Smooth muscle cell (in vitro differentiated cells): ENCODE measurements around the gene CCDC200. TPM values are rescaled to one million over a fixed set of nuclear protein-coding genes. Genes with fewer than 3 reads are reported as not detected.
"Not testable (repeated sequence)": the region's sequence is repeated elsewhere in the genome, so short reads cannot be mapped to it uniquely, and the experiment has no call there.

Experiments
- DNase-seq: peaks from one replicate; lab custom pipeline; 2025; ENCODE audit not compliant: unreplicated experiment; lab: John Stamatoyannopoulos, UW
- H2AFZ ChIP-seq: fragments of 200-600 bp; sonication (generic); 2 replicates; pipeline ENCODE4 v1.6.0; 2016; ENCODE audit warnings: antibody characterized with exemption, low read depth, mild to moderate bottlenecking
- H3F3A ChIP-seq: fragments of 200-600 bp; sonication (generic); 2 replicates; pipeline ENCODE4 v1.6.0; 2017; ENCODE audit warnings: antibody characterized with exemption, low read depth
- H3K27ac ChIP-seq: fragments of 200-600 bp; sonication (generic); 2 replicates; pipeline ENCODE4 v1.5.1; 2016; ENCODE audit warnings: low read depth, mild to moderate bottlenecking
- H3K27me3 ChIP-seq: fragments of 200-600 bp; sonication (generic); 2 replicates; pipeline ENCODE4 v1.6.1; 2016; ENCODE audit warnings: low read depth, mild to moderate bottlenecking
- H3K36me3 ChIP-seq: fragments of 200-600 bp; sonication (generic); 2 replicates; pipeline ENCODE4 v1.5.1; 2016; ENCODE audit warnings: low read depth
- H3K4me1 ChIP-seq: fragments of 200-600 bp; sonication (generic); 2 replicates; pipeline ENCODE4 v1.5.1; 2016; ENCODE audit warnings: low read depth
- H3K4me2 ChIP-seq: fragments of 200-600 bp; sonication (generic); 2 replicates; pipeline ENCODE4 v1.6.0; 2016; ENCODE audit warnings: mild to moderate bottlenecking
- H3K4me3 ChIP-seq: fragments of 200-600 bp; sonication (generic); 2 replicates; pipeline ENCODE4 v1.5.1; 2016; ENCODE audit warnings: mild to moderate bottlenecking
- H3K79me2 ChIP-seq: fragments of 200-600 bp; sonication (generic); 2 replicates; pipeline ENCODE4 v1.6.0; 2016; ENCODE audit warnings: low read depth, mild to moderate bottlenecking
- H3K9ac ChIP-seq: fragments of 200-600 bp; sonication (generic); 2 replicates; pipeline ENCODE4 v1.6.0; 2016; ENCODE audit warnings: low read depth
- H3K9me3 ChIP-seq: fragments of 200-600 bp; sonication (generic); replicated peaks from 2 replicates; pipeline ENCODE4 v1.5.1; 2016; ENCODE audit warnings: low read depth
- H4K20me1 ChIP-seq: fragments of 200-600 bp; sonication (generic); 2 replicates; pipeline ENCODE4 v1.6.0; 2016; ENCODE audit warnings: low read depth
- WGBS: methylation state at CpG from one replicate; pipeline ENCODE4 v1.1.7; 2016; ENCODE audit warnings: low lambda C conversion rate; 5-methylcytosine and 5-hydroxymethylcytosine counted together
- polyA plus RNA-seq: library from polyadenylated mRNA; unstranded; fragments of >200 nt; fragmentation: Nextera tagmentation; extraction: Ambion mirVana; gene quantifications from 2 replicates; pipeline ENCODE4 v1.2.1, GENCODE V29; 2016
- total RNA-seq: library from RNA; depleted of rRNA; stranded (reverse); fragments of >200 nt; gene quantifications from 2 replicates; pipeline ENCODE4 v1.2.3, GENCODE V29; 2014
- TF ChIP-seq, protein P1 (sequence below): fragments of 200-600 bp; sonication (generic); IDR thresholded peaks from 2 replicates; pipeline ENCODE4 v1.5.1; 2017; ENCODE audit warnings: borderline replicate concordance, mild to moderate bottlenecking, antibody characterized with exemption; ENCODE audit not compliant: insufficient read depth, poor library complexity, severe bottlenecking

Gene CCDC200
- total and polyA plus RNA-seq, 2 experiments from 2014 or later, result 1.1 TPM; not detected in 1

- peak overlapping the region; percentile 75 for H3K4me3 ChIP-seq
- TF ChIP-seq, protein P1, sequence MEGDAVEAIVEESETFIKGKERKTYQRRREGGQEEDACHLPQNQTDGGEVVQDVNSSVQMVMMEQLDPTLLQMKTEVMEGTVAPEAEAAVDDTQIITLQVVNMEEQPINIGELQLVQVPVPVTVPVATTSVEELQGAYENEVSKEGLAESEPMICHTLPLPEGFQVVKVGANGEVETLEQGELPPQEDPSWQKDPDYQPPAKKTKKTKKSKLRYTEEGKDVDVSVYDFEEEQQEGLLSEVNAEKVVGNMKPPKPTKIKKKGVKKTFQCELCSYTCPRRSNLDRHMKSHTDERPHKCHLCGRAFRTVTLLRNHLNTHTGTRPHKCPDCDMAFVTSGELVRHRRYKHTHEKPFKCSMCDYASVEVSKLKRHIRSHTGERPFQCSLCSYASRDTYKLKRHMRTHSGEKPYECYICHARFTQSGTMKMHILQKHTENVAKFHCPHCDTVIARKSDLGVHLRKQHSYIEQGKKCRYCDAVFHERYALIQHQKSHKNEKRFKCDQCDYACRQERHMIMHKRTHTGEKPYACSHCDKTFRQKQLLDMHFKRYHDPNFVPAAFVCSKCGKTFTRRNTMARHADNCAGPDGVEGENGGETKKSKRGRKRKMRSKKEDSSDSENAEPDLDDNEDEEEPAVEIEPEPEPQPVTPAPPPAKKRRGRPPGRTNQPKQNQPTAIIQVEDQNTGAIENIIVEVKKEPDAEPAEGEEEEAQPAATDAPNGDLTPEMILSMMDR, result no peak
- peak overlapping the region; percentile 87 for H3K27ac ChIP-seq
- H3K27me3 ChIP-seq, result no peaks in the 10 kb centered on the region
- peak overlapping the region; percentile 74 for H3K9ac ChIP-seq
- 69% methylated on average over 2 of the region's 2 CpGs for WGBS
- H3K9me3 ChIP-seq, result no peaks in the 10 kb centered on the region
- peaks cover 15% of the 10 kb centered on the region for H3K4me1 ChIP-seq
- H2AFZ ChIP-seq, result peak overlapping the region; percentile 89
- H3F3A ChIP-seq, result peaks cover 19% of the 10 kb centered on the region
- no peaks in the 10 kb centered on the region for H3K79me2 ChIP-seq
- no peak for DNase-seq
- peak overlapping the region; percentile 88 for H3K4me2 ChIP-seq
- H3K36me3 ChIP-seq, result peaks cover 4% of the 10 kb centered on the region
- no peaks in the 10 kb centered on the region for H4K20me1 ChIP-seq
Measured at GRCh38 chr17:43211123-43211479, 17.3 kb downstream of the CCDC200 start.

DNA sequence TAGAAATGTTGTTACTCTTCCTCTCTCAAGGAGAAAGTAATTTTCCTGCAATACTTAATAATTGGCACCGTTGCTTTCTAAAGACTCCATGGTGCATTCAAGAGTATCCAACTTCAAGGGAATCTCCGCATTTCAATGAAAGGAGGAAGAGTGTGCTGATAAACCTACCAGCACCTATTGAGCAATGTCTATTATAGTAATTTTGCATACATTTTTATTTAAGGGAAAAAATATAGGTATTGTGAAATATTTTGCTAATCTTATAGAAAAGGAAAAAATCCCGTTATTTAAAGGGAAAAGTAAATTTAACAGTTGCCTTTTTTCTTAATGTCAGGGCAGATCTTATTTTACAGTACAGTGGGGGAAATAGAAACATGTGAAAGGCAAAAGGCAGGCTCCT, 17.8 kb downstream of the CCDC200 start:
- TF ChIP-seq, protein P1, result no peak
- peaks cover 19% of the 10 kb centered on the region for H3F3A ChIP-seq
- H3K36me3 ChIP-seq, result peaks cover 4% of the 10 kb centered on the region
- peaks cover 15% of the 10 kb centered on the region for H3K4me1 ChIP-seq
- H3K4me2 ChIP-seq, result peak overlapping the region; percentile 88
- H3K4me3 ChIP-seq, result peak overlapping the region; percentile 75
- peak overlapping the region; percentile 87 for H3K27ac ChIP-seq
- DNase-seq, result no peak
- H2AFZ ChIP-seq, result peak overlapping the region; percentile 89
- H4K20me1 ChIP-seq, result no peaks in the 10 kb centered on the region
- H3K79me2 ChIP-seq, result no peaks in the 10 kb centered on the region
- no peaks in the 10 kb centered on the region for H3K9me3 ChIP-seq
- no peaks in the 10 kb centered on the region for H3K27me3 ChIP-seq
- H3K9ac ChIP-seq, result peak overlapping the region; percentile 74
- 80% methylated on average over 3 of the region's 3 CpGs for WGBS

- H3F3A ChIP-seq, H3K9ac ChIP-seq, H3K4me1 ChIP-seq, DNase-seq, H3K27me3 ChIP-seq, H3K27ac ChIP-seq, H3K4me2 ChIP-seq, H4K20me1 ChIP-seq, H3K79me2 ChIP-seq, H3K9me3 ChIP-seq, H3K4me3 ChIP-seq, H2AFZ ChIP-seq: not testable (repeated sequence)
- H3K36me3 ChIP-seq, result peaks cover 17% of the 10 kb centered on the region
- 98% methylated on average over 3 of the region's 3 CpGs for WGBS
Measured at GRCh38 chr17:43203013-43203412, 25.4 kb downstream of the CCDC200 start.

- Histone ChIP-seq H3K9me3 (no peaks in the 10 kb centered on the region), H3K4me2 (no peak overlapping the region), H3K4me1 (no peaks in the 10 kb centered on the region), H2AFZ (no peak overlapping the region), H3K9ac (no peak overlapping the region), H3K27me3 (no peaks in the 10 kb centered on the region), H3K4me3 (no peak overlapping the region), H4K20me1 (no peaks in the 10 kb centered on the region), H3K79me2 (no peaks in the 10 kb centered on the region), H3K27ac (no peak overlapping the region), H3K36me3 (peaks cover 27% of the 10 kb centered on the region), H3F3A (no peaks in the 10 kb centered on the region)
- WGBS, result 93% methylated on average over 4 of the region's 4 CpGs
- DNase-seq, result no peak
- TF ChIP-seq, protein P1, result no peak
Measured at GRCh38 chr17:43200127-43200526, 28.3 kb downstream of the CCDC200 start.
